ENCODE data around the gene MYT1. TPM values are rescaled to one million over a fixed set of nuclear protein-coding genes. Genes with fewer than 3 reads are reported as not detected.
"Not testable (repeated sequence)": the region's sequence is repeated elsewhere in the genome, so short reads cannot be mapped to it uniquely, and the experiment has no call there.

MYT1 gene
- total RNA-seq, 3 donors from 2014 or later (not counting 1 experiment from before 2014, with no cell fraction given) = not detected

- 72% methylated on average over 5 of the region's 5 CpGs for WGBS (ENCODE audit: insufficient coverage)
- ATAC-seq (no peak), DNase-seq (no peak)
- intact Hi-C loops (cut with micrococcal nuclease) = no loop called here
- Mint-ChIP-seq H3K36me3 (no peaks in the 10 kb centered on the region), H3K9me3 (no peaks in the 10 kb centered on the region), H3K27me3 (ENCODE audit: low read depth in 2 of 2) (peaks cover 14 to 16% of the 10 kb centered on the region in 2 donors), H3K27ac (no peak overlapping the region), H3K4me3 (no peak overlapping the region), H3K4me1 (no peaks in the 10 kb centered on the region)
- no peak overlapping the region for H3K27ac ChIP-seq (ENCODE audit: low read length)
- no peaks in the 10 kb centered on the region for H3K27me3 ChIP-seq (ENCODE audit: control insufficient read depth, insufficient read depth, low read length)
- no peak overlapping the region for H3K4me3 ChIP-seq (ENCODE audit: low read length)
- no peaks in the 10 kb centered on the region for H3K9me3 ChIP-seq (ENCODE audit: control insufficient read depth, insufficient read depth, low read length)
- TF ChIP-seq, protein P1, sequence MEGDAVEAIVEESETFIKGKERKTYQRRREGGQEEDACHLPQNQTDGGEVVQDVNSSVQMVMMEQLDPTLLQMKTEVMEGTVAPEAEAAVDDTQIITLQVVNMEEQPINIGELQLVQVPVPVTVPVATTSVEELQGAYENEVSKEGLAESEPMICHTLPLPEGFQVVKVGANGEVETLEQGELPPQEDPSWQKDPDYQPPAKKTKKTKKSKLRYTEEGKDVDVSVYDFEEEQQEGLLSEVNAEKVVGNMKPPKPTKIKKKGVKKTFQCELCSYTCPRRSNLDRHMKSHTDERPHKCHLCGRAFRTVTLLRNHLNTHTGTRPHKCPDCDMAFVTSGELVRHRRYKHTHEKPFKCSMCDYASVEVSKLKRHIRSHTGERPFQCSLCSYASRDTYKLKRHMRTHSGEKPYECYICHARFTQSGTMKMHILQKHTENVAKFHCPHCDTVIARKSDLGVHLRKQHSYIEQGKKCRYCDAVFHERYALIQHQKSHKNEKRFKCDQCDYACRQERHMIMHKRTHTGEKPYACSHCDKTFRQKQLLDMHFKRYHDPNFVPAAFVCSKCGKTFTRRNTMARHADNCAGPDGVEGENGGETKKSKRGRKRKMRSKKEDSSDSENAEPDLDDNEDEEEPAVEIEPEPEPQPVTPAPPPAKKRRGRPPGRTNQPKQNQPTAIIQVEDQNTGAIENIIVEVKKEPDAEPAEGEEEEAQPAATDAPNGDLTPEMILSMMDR (IDR thresholded peaks at IDR 0.05) = no peak
- no peaks in the 10 kb centered on the region for H3K4me1 ChIP-seq (ENCODE audit: control insufficient read depth, insufficient read depth, low read length)
- no peaks in the 10 kb centered on the region for H3K36me3 ChIP-seq (ENCODE audit: control insufficient read depth, insufficient read depth, low read length)
These were observed 34.0 kb upstream of the MYT1 start for GRCh38 chr20:64130271-64130670.

DNA sequence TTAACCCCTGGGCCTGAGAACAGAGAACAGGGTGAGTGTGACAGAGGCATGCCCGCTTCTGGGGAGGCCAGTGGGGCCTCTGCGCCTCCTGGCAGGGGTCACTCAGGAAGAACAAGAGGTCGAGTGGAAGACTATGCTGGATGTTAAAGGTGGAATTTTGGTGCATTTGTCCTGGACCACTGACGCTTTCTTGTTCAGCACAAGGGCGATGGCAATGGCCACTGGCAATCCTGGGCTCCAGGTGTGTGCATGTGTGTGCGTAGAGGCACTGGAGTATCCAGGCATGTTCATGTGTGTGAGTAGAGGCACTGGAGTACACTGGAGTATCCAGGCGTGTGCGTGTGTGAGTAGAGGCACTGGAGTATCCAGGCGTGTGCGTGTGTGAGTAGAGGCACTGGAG, 33.4 kb upstream of the MYT1 start:
- intact Hi-C loops (cut with micrococcal nuclease) = no loop called here
- 91% methylated on average over 10 of the region's 10 CpGs for WGBS (ENCODE audit: insufficient coverage)
- Mint-ChIP-seq H3K4me1 (no peaks in the 10 kb centered on the region), H3K36me3 (no peaks in the 10 kb centered on the region), H3K4me3 (no peak overlapping the region), H3K27ac (no peak overlapping the region), H3K9me3 (no peaks in the 10 kb centered on the region), H3K27me3 (ENCODE audit: low read depth in 2 of 2) (peaks cover 14 to 20% of the 10 kb centered on the region in 2 donors)
- ATAC-seq (no peak), DNase-seq (no peak)
- no peaks in the 10 kb centered on the region for H3K27me3 ChIP-seq (ENCODE audit: control insufficient read depth, insufficient read depth, low read length)
- H3K4me1 ChIP-seq (ENCODE audit: control insufficient read depth, insufficient read depth, low read length) = no peaks in the 10 kb centered on the region
- no peaks in the 10 kb centered on the region for H3K9me3 ChIP-seq (ENCODE audit: control insufficient read depth, insufficient read depth, low read length)
- H3K27ac ChIP-seq (ENCODE audit: low read length) = no peak overlapping the region
- no peaks in the 10 kb centered on the region for H3K36me3 ChIP-seq (ENCODE audit: control insufficient read depth, insufficient read depth, low read length)
- H3K4me3 ChIP-seq (ENCODE audit: low read length) = no peak overlapping the region
- TF ChIP-seq, protein P1 (IDR thresholded peaks at IDR 0.05) = no peak

DNA sequence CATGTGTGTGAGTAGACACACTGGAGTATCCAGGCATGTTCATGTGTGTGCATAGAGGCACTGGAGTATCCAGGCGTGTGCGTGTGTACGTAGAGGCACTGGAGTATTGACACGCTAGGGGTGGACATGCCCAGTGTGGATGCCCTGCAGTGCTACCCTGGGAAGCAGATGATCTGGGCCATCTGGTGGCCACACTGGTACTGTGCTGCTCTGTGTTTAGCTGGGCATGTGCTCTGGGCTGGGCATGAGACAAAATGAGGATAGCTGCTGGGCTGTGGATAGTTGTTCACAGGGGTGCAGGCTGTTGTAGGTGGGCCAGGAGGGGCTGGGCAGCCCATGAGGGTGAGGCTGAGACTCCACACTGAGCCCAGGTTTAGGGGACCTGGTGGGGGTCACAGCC, 32.8 kb upstream of the MYT1 start:
- Histone ChIP-seq H3K27me3 (ENCODE audit: control insufficient read depth, insufficient read depth, low read length) (no peaks in the 10 kb centered on the region), H3K4me1 (ENCODE audit: control insufficient read depth, insufficient read depth, low read length) (no peaks in the 10 kb centered on the region), H3K27ac (ENCODE audit: low read length) (no peak overlapping the region), H3K9me3 (ENCODE audit: control insufficient read depth, insufficient read depth, low read length) (no peaks in the 10 kb centered on the region), H3K4me3 (ENCODE audit: low read length) (no peak overlapping the region), H3K36me3 (ENCODE audit: control insufficient read depth, insufficient read depth, low read length) (no peaks in the 10 kb centered on the region)
- ATAC-seq = no peak
- intact Hi-C loops (cut with micrococcal nuclease) = no loop called here
- Mint-ChIP-seq H3K4me3 (no peak overlapping the region), H3K27ac (no peak overlapping the region), H3K36me3 (no peaks in the 10 kb centered on the region), H3K9me3 (no peaks in the 10 kb centered on the region), H3K4me1 (no peaks in the 10 kb centered on the region), H3K27me3 (ENCODE audit: low read depth in 2 of 2) (peaks cover 14 to 23% of the 10 kb centered on the region in 2 donors)
- TF ChIP-seq, protein P1 (IDR thresholded peaks at IDR 0.05) = no peak
- no peak for DNase-seq
- WGBS (ENCODE audit: insufficient coverage) = 97% methylated on average over 4 of the region's 4 CpGs

DNA sequence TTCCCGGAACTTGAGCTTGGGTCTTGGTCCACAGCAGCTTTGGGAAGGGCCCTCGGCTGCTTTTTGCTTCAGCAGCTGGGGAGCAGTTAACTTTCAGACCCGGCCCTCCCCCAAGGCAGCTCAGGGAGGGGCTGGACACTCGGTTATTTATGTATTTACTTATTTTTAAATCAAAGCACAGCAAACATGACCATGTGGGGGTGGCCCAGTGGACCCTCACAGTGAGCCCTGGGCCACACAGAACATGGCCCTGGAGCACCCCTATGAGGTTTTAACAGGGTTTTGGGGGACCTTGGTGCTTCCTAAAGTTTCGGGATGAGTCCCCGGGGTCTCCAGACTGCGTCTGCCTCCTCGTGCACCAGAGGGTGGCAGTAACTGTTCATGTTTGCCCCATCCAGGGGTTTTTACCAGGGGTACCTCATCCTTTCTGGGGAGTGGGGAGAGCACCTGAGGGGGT, 30.3 kb upstream of the MYT1 start:
- no peak for DNase-seq

DNA sequence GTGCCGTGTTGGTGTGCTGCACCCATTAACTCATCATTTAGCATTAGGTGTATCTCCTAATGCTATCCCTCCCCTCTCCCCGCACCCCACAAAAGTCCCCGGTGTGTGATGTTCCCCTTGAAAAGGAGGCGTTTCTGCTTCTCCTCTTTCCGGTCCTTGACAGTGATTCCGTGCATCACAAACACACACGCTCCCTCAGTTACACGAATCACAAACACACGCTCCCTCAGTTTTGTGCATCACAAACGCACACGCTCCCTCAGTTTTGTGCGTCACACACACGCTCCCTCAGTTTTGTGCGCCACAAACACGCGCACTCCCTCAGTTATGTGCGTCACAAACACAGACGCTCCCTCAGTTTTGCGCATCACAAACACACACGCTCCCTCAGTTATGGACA, 29.5 kb upstream of the MYT1 start:
- intact Hi-C loops (cut with micrococcal nuclease); H3K9me3 Mint-ChIP-seq; H3K36me3 ChIP-seq (ENCODE audit: control insufficient read depth, insufficient read depth, low read length); DNase-seq; H3K27ac Mint-ChIP-seq; H3K27me3 Mint-ChIP-seq (ENCODE audit: low read depth in 2 of 2); H3K27ac ChIP-seq (ENCODE audit: low read length); H3K9me3 ChIP-seq (ENCODE audit: control insufficient read depth, insufficient read depth, low read length); H3K4me1 ChIP-seq (ENCODE audit: control insufficient read depth, insufficient read depth, low read length); H3K27me3 ChIP-seq (ENCODE audit: control insufficient read depth, insufficient read depth, low read length); H3K4me1 Mint-ChIP-seq; ATAC-seq; H3K4me3 ChIP-seq (ENCODE audit: low read length); H3K4me3 Mint-ChIP-seq; H3K36me3 Mint-ChIP-seq: not testable (repeated sequence)
- 88% methylated on average over 19 of the region's 20 CpGs for WGBS (ENCODE audit: insufficient coverage)

More for the DNA sequence above, 30.3 kb upstream of the MYT1 start:
- Histone ChIP-seq H3K27me3 (ENCODE audit: control insufficient read depth, insufficient read depth, low read length) (no peaks in the 10 kb centered on the region), H3K36me3 (ENCODE audit: control insufficient read depth, insufficient read depth, low read length) (no peaks in the 10 kb centered on the region), H3K4me3 (ENCODE audit: low read length) (no peak overlapping the region), H3K27ac (ENCODE audit: low read length) (no peak overlapping the region), H3K9me3 (ENCODE audit: control insufficient read depth, insufficient read depth, low read length) (no peaks in the 10 kb centered on the region), H3K4me1 (ENCODE audit: control insufficient read depth, insufficient read depth, low read length) (no peaks in the 10 kb centered on the region)
- Mint-ChIP-seq H3K9me3 (no peaks in the 10 kb centered on the region), H3K27ac (no peak overlapping the region), H3K36me3 (no peaks in the 10 kb centered on the region), H3K4me3 (no peak overlapping the region), H3K27me3 (ENCODE audit: low read depth in 2 of 2) (peaks cover 7 to 14% of the 10 kb centered on the region in 2 donors), H3K4me1 (no peaks in the 10 kb centered on the region)
- 81% methylated on average over 8 of the region's 8 CpGs for WGBS (ENCODE audit: insufficient coverage)
- no peak for ATAC-seq
- intact Hi-C loops (cut with micrococcal nuclease) = no loop called here
- TF ChIP-seq, protein P1 (IDR thresholded peaks at IDR 0.05) = no peak
